Endothelial cell of umbilical vein (primary cell): ENCODE results near the gene SRP9. TPM values are rescaled to one million over a fixed set of nuclear protein-coding genes. Genes with fewer than 3 reads are reported as not detected.

Source experiments
- BruUV-seq: library from RNA; stranded (reverse); fragments of 400-500 nt; replicated peaks from 2 replicates; lab custom pipeline; 2021; lab: Mats Ljungman, UMichigan
- CTCF ChIA-PET: fragments of 300-600, 350-600 bp; sonication (Branson Sonifier 250); formaldehyde crosslinking; loops from one replicate; lab custom pipeline; 2021; ENCODE audit warnings: antibody characterized with exemption, inconsistent platforms; lab: Charles Lee
- POLR2A ChIA-PET: fragments of 300-600, 350-600 bp; sonication (Branson Sonifier 250); formaldehyde crosslinking; loops from one replicate; lab custom pipeline; 2021; ENCODE audit warnings: antibody characterized with exemption, inconsistent platforms; lab: Charles Lee
- DNase-seq: peaks from one replicate; pipeline ENCODE4 v3.0.0-alpha.2; 2011; ENCODE audit warnings: low read depth, low spot score
- FAIRE-seq: peaks from 2 replicates; lab custom pipeline; 2011; peaks lifted over from hg19 to GRCh38; lab: Jason Lieb, UNC
- H2AFZ ChIP-seq: 2 replicates; pipeline ENCODE4 v1.6.0; 2012; ENCODE audit warnings: low read depth, low read length, control low read depth, inconsistent platforms
- H3K27ac ChIP-seq: 2 replicates; pipeline ENCODE4 v1.5.1; 2011; ENCODE audit warnings: low read depth, mild to moderate bottlenecking, control low read depth, low read length, moderate library complexity; ENCODE audit not compliant: insufficient read depth
- H3K27me3 ChIP-seq, 2 experiments: 2 replicates each; pipeline versions ENCODE4 v1.6.0 to v1.6.1; 2011; ENCODE audit warnings: low read length in 2 of 2, mixed read lengths in 1 of 2; ENCODE audit not compliant: control insufficient read depth in 2 of 2, insufficient read depth in 2 of 2
- H3K36me3 ChIP-seq, 2 experiments: 2 replicates in 1 of 2; 3 replicates in 1 of 2; pipeline ENCODE4 v1.5.1; 2011; ENCODE audit warnings: low read length in 2 of 2, mild to moderate bottlenecking in 1 of 2, moderate library complexity in 1 of 2; ENCODE audit not compliant: control insufficient read depth in 2 of 2, insufficient read depth in 2 of 2; ENCODE audit errors: extremely low read depth in 1 of 2
- H3K4me1 ChIP-seq: 3 replicates; pipeline ENCODE4 v1.5.1; 2011; ENCODE audit warnings: mild to moderate bottlenecking, low read length; ENCODE audit not compliant: control insufficient read depth, insufficient read depth; ENCODE audit errors: extremely low read depth
- H3K4me2 ChIP-seq: 2 replicates; pipeline ENCODE4 v1.6.1; 2011; ENCODE audit warnings: low read length, control low read depth, mixed read lengths; ENCODE audit not compliant: insufficient read depth
- H3K4me3 ChIP-seq, 3 experiments: fragments of 200-600 bp in 1 of 3; sonication (generic), shearing (Covaris generic) in 1 of 3; replicated peaks in 1 of 3; 2 replicates each; pipeline ENCODE4 v1.5.1; 2011 to 2016; ENCODE audit warnings: control low read depth in 3 of 3, low read length in 3 of 3, mild to moderate bottlenecking in 2 of 3, inconsistent platforms in 1 of 3, low read depth in 1 of 3, moderate library complexity in 1 of 3; ENCODE audit not compliant: insufficient read depth in 1 of 3
- H3K79me2 ChIP-seq: 2 replicates; pipeline ENCODE4 v1.6.0; 2012; ENCODE audit warnings: low read length, inconsistent platforms; ENCODE audit not compliant: control insufficient read depth, insufficient read depth
- H3K9ac ChIP-seq: replicated peaks from 2 replicates; pipeline ENCODE3; 2011; ENCODE audit warnings: low read length, control low read depth; ENCODE audit not compliant: insufficient read depth; ENCODE audit errors: extremely low read depth
- H3K9me1 ChIP-seq: replicated peaks from 3 replicates; pipeline ENCODE4 v1.6.0; 2011; ENCODE audit warnings: mild to moderate bottlenecking, low read length; ENCODE audit not compliant: control insufficient read depth, insufficient read depth; ENCODE audit errors: extremely low read depth
- H3K9me3 ChIP-seq: replicated peaks from 2 replicates; pipeline ENCODE4 v1.5.1; 2012; ENCODE audit warnings: low read length, inconsistent platforms; ENCODE audit not compliant: control insufficient read depth, insufficient read depth
- H4K20me1 ChIP-seq: replicated peaks from 2 replicates; pipeline ENCODE3; 2011; ENCODE audit warnings: mild to moderate bottlenecking, low read length; ENCODE audit not compliant: control insufficient read depth, insufficient read depth; ENCODE audit errors: extremely low read depth
- CTCF ChIP-seq, 2 donors: IDR thresholded peaks; 1 replicate in 1 of 2; 2 replicates in 1 of 2; pipeline ENCODE4 v1.5.1; 2011; ENCODE audit warnings: low read length in 2 of 2, mild to moderate bottlenecking in 2 of 2, moderate library complexity in 2 of 2, control low read depth in 1 of 2, inconsistent platforms in 1 of 2, low read depth in 1 of 2; ENCODE audit not compliant: insufficient read depth in 1 of 2; ENCODE audit errors: extremely low read depth in 1 of 2
- EZH2 ChIP-seq: IDR thresholded peaks from 2 replicates; pipeline ENCODE4 v1.6.1; 2012; ENCODE audit warnings: borderline replicate concordance, low read depth, mild to moderate bottlenecking, moderate library complexity, low read length, inconsistent platforms; ENCODE audit not compliant: severe bottlenecking
- FOS ChIP-seq: IDR thresholded peaks from 2 replicates; pipeline ENCODE4 v1.6.1; 2011; ENCODE audit warnings: mild to moderate bottlenecking, low read length, moderate library complexity, borderline replicate concordance; ENCODE audit not compliant: insufficient read depth
- GATA2 ChIP-seq: IDR thresholded peaks from 2 replicates; pipeline ENCODE4 v1.7.0; 2011; ENCODE audit warnings: low read depth, mild to moderate bottlenecking, moderate library complexity, mixed read lengths, low read length; ENCODE audit not compliant: insufficient read length, insufficient read depth
- JUN ChIP-seq: IDR thresholded peaks from 2 replicates; pipeline ENCODE4 v1.6.1; 2011; ENCODE audit warnings: borderline replicate concordance, low read depth; ENCODE audit not compliant: insufficient read length, insufficient read depth
- MAX ChIP-seq: IDR thresholded peaks from 2 replicates; pipeline ENCODE4 v1.6.1; 2011; ENCODE audit not compliant: insufficient read depth, insufficient read length
- POLR2A ChIP-seq: IDR thresholded peaks from 2 replicates; pipeline ENCODE4 v1.6.1; 2012; ENCODE audit warnings: low read depth, mild to moderate bottlenecking, control low read depth, low read length
- dilution Hi-C: fragments of 300-500 bp; cut with MboI; formaldehyde crosslinking; loops from one replicate; pipeline ENCODE4 v1.15.0; 2019; ENCODE audit warnings: low sequenced_read_pairs; ENCODE audit not compliant: extremely low pct_ligation_motif_present
- intact Hi-C: fragments of 100-400 bp; cut with micrococcal nuclease; formaldehyde crosslinking; loops from one replicate; pipeline ENCODE4 v1.10.0; 2022
- polyA plus RNA-seq, 4 experiments: library from polyadenylated mRNA; depleted of rRNA in 3 of 4; stranded (reverse) in 3 of 4; unstranded in 1 of 4; fragments of >200 nt; gene quantifications; 2 replicates each; pipeline versions ENCODE4 v1.2.1 to v1.2.3, GENCODE V29; 2011 to 2012; ENCODE audit warnings: missing spikeins in 1 of 4
- total RNA-seq: library from RNA; stranded (reverse); gene quantifications from 2 replicates; pipeline ENCODE4 v1.2.3, GENCODE V29; 2021

Gene SRP9
- total and polyA plus RNA-seq, 2 donors (not counting 3 experiments of a cell fraction or from before 2014, with no cell fraction given): 283 to 384 TPM

- no peak for FAIRE-seq
Observed at GRCh38 chr1:225744745-225745144, 32.9 kb upstream of the SRP9 start.

More at GRCh38 chr1:225744745-225745144, 32.9 kb upstream of the SRP9 start:
- dilution Hi-C loops (no loop called here), intact Hi-C loops (no loop called here)
- H3K9ac ChIP-seq: no peak overlapping the region
- H3K4me3 ChIP-seq: no peak overlapping the region
- no peaks in the 10 kb centered on the region for H3K36me3 ChIP-seq
- H3K4me2 ChIP-seq: no peak overlapping the region
- ChIA-PET POLR2A (no interaction called here), CTCF (interaction anchor here (1.1 to 1.2 kb wide), 2 partner anchors 19 to 22 kb away, joined by 3 to 4 read pairs; no protein-coding TSS in a partner anchor)
- TF ChIP-seq GATA2: no peak
- no peak for TF ChIP-seq EZH2
- TF ChIP-seq POLR2A: no peak
- no peak for TF ChIP-seq FOS
- TF ChIP-seq MAX: no peak
- TF ChIP-seq CTCF (IDR thresholded peaks at IDR 0.05; ENCODE audit: extremely low read depth in 1 of 2, insufficient read depth in 1 of 2, low read depth in 1 of 2, low read length in 2 of 2): no peak
- TF ChIP-seq JUN: no peak
- H3K4me1 ChIP-seq: peaks cover 7% of the 10 kb centered on the region
- no peaks in the 10 kb centered on the region for H3K79me2 ChIP-seq
- no peak for DNase-seq
- H3K27me3 ChIP-seq: no peaks in the 10 kb centered on the region
- H4K20me1 ChIP-seq: no peaks in the 10 kb centered on the region
- H2AFZ ChIP-seq: no peak overlapping the region
- no peaks in the 10 kb centered on the region for H3K9me3 ChIP-seq
- no TSS peak for BruUV-seq
- H3K27ac ChIP-seq: no peak overlapping the region
- no peaks in the 10 kb centered on the region for H3K9me1 ChIP-seq
